ENCODE measurements around the gene TRNP1.
"Not testable (repeated sequence)": the region's sequence is repeated elsewhere in the genome, so short reads cannot be mapped to it uniquely, and the experiment has no call there.

The TRNP1 gene

GRCh38 chr1:26993237-26994019 is at the start of gene TRNP1:
TSS of gene TRNP1 (plus strand) at chr1:26993692. CDS start at chr1:26993787, 95 bp downstream.
- DNase-seq (ENCODE audit: low spot score): peak; percentile 96

- DNase-seq (ENCODE audit: low spot score): no peak
Observed at GRCh38 chr1:26945138-26945537, 48.4 kb upstream of the TRNP1 start.

- no peak for DNase-seq (ENCODE audit: low spot score)
Observed at GRCh38 chr1:26945728-26946127, 47.8 kb upstream of the TRNP1 start.

- DNase-seq (ENCODE audit: low spot score): no peak
Observed at GRCh38 chr1:26946270-26946669, 47.2 kb upstream of the TRNP1 start.

- not testable (repeated sequence) for DNase-seq (ENCODE audit: low spot score)
Observed at GRCh38 chr1:26948725-26949057, 44.8 kb upstream of the TRNP1 start.

- DNase-seq (ENCODE audit: low spot score): no peak
Observed at GRCh38 chr1:26949266-26949925, 44.1 kb upstream of the TRNP1 start.

- no peak for DNase-seq (ENCODE audit: low spot score)
Observed at GRCh38 chr1:26949926-26950319, 43.6 kb upstream of the TRNP1 start.

GRCh38 chr1:26950602-26951001 is 42.9 kb upstream of the TRNP1 start:
- DNase-seq (ENCODE audit: low spot score): no peak

GRCh38 chr1:26951216-26951615 is 42.3 kb upstream of the TRNP1 start:
- DNase-seq (ENCODE audit: low spot score): no peak

- no peak for DNase-seq (ENCODE audit: low spot score)
Observed at GRCh38 chr1:26951821-26952497, 41.5 kb upstream of the TRNP1 start.

GRCh38 chr1:26953374-26953773 is 40.1 kb upstream of the TRNP1 start:
- no peak for DNase-seq (ENCODE audit: low spot score)

GRCh38 chr1:26956321-26956720 is 37.2 kb upstream of the TRNP1 start:
- DNase-seq (ENCODE audit: low spot score): no peak

- DNase-seq (ENCODE audit: low spot score): no peak
Observed at GRCh38 chr1:26957306-26957705, 36.2 kb upstream of the TRNP1 start.

- no peak for DNase-seq (ENCODE audit: low spot score)
Observed at GRCh38 chr1:26959270-26959669, 34.2 kb upstream of the TRNP1 start.

- DNase-seq (ENCODE audit: low spot score): no peak
Observed at GRCh38 chr1:26959722-26960624, 33.5 kb upstream of the TRNP1 start, which contains the start of gene KDF1. TSS of gene KDF1 (minus strand) at chr1:26960468. CDS start at chr1:26952380, 8,088 bp downstream.

GRCh38 chr1:26960625-26960966 is 32.9 kb upstream of the TRNP1 start:
- DNase-seq (ENCODE audit: low spot score): no peak

GRCh38 chr1:26961826-26962225 is 31.7 kb upstream of the TRNP1 start:
- no peak for DNase-seq (ENCODE audit: low spot score)

GRCh38 chr1:26965213-26965612 is 28.3 kb upstream of the TRNP1 start:
- no peak for DNase-seq (ENCODE audit: low spot score)

- no peak for DNase-seq (ENCODE audit: low spot score)
Observed at GRCh38 chr1:26965628-26966027, 27.9 kb upstream of the TRNP1 start.

GRCh38 chr1:26970810-26971209 is 22.7 kb upstream of the TRNP1 start:
- DNase-seq (ENCODE audit: low spot score): no peak

GRCh38 chr1:26971590-26971989 is 21.9 kb upstream of the TRNP1 start:
- DNase-seq (ENCODE audit: low spot score): no peak

- DNase-seq (ENCODE audit: low spot score): no peak
Observed at GRCh38 chr1:26972390-26972789, 21.1 kb upstream of the TRNP1 start.
